HG03066 (cell line): Measurements from ENCODE around the gene TTC13.
A peak's percentile ranks its signal among the peaks of the same experiment; 100 is the strongest.

Experiments
- ATAC-seq: cut with Tn5 transposase; IDR thresholded peaks from one replicate; pipeline ENCODE4 v1.9.1; 2021; ENCODE audit warnings: low read depth; ENCODE audit not compliant: unreplicated experiment

The TTC13 gene

DNA sequence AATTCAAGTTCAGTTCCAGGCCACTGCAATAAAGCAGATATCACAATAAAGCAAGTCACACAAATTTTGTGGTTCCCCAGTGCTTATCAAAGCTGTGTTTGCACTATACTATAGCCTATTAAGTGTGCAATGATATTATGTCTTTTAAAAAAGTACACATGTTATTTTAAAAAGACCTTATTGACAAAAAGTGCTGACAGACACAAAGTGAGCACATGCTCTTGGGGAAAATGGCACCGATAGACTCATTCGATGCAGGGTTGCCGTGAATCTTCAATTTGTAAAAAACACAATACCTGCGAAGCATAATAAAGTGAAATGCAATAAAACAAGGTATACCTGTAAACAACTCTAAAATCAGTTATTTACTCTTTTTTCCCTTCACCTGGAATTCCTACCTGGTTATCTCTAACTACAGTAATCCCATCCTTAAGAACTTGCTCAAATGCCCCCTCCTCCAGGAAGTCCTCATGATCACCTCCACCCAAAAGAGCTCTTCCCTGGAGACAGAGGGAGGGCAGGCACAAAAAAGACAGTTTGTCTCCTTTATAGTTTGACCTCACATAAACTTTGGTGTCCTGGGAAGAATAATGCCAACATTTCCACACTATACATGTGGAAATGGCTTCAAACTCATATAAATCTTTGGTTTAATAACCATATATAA is 100.6 kb downstream of the TTC13 start:
- ATAC-seq: no peak

DNA sequence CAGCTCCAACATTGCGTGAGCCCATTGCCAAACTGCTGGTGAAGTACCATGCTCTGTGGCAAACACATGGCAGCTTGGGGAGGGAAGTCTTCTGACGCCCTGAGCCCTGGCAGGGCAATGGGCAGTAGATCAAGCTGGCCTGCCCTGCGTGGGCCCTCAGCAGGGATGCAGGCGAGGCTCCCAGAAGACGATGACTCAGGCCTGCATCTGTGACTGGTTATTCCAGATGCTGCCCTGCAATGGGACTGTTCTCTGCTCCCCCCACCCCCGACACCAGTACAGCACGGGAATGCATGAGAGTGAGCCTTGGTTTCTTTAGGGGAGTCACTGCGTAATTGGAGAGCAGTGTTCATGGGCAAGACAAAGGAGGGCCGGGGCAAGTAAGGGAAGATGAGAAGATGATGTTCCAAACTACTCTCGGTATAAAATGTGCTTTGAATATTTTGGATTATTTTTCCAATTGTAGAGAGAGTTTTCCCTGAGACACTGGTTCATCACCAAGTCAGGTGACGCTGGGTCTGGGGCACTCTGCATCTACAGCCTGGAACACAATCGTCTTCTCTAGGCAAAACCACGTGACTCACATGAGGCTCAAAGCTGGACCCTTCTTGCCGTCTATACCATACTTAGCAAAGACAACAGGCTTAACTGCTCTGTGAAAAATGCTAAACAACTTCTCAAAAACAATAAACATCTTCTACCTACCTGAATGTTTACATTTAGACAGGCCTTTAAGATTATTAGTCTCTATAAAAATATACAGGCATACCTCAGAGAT is 101.3 kb downstream of the TTC13 start:
- ATAC-seq: no peak

DNA sequence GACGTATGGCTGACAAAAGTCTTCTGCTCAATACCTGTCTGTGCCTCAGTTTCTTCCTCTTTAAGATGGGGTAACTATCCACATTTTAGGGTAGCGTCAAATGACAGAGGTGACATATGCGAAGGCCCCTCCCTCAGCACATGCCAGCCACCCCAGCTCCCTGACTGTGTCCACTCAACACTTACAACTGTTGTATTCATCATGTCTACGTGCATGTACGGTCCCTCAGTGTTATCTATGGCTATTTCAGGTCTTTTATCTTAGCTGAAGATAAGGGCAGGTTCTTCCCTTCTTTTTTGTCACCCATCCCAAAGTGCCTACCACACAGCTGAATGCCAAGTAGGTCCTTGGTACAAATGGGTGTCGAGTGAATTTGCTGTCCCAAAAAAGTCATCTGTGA is 102.0 kb downstream of the TTC13 start:
- no peak for ATAC-seq

DNA sequence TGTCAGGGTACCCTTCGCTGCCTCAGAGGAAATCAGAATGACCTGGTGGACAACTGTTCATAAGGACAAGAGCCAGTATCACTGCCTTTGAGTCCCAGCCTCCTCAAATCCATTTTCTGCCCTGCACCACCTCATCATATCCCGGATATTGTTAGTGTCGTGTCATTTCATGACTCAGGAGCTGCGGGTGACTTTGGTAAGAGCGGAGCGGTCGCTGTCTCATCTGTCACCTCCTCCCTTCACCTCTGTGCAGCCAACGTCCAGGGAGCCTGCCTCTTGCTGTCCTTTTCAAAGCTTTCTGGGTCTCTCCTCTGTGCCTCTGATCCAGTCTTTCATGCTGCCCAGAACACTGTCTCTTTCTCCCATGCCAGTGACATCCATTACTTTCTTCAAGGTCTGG is 103.3 kb downstream of the TTC13 start:
- ATAC-seq: no peak

- no peak for ATAC-seq
These were observed 107.7 kb downstream of the TTC13 start for GRCh38 chr1:230870916-230871315.

GRCh38 chr1:230869500-230869899 is 109.2 kb downstream of the TTC13 start:
- no peak for ATAC-seq

DNA sequence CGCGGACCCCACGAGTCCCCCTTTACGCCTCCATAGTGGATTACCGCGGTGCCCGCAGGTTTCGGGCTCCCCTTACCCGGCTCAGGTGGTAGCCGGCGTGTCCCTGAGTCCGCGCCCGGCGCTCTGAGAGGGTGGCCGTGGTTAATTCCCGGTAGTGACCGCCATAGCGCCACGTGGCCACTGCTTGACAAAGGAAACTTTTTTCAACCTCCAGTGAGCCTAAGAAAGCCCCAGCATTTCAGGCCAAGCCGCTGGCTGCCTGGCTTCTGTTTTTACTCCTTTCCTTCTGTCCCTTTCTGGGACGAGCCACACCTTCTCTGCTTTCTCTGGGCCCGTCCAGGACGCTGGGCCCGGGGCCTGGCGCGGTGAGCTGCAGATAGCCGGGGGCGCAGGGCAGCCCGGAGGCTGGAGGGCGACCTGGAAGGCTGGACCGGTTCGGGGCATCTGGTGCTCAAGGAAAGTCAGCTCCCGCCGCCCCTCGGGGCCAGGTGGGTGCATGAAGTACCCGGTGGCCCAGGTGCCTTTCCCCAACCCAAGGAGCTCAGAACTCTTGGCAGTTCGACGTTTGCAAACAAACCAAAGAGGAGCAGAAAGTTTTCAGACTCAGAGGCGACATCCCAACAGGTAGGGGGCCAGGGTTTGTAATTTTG is 109.8 kb downstream of the TTC13 start:
- peak; percentile 31 for ATAC-seq

DNA sequence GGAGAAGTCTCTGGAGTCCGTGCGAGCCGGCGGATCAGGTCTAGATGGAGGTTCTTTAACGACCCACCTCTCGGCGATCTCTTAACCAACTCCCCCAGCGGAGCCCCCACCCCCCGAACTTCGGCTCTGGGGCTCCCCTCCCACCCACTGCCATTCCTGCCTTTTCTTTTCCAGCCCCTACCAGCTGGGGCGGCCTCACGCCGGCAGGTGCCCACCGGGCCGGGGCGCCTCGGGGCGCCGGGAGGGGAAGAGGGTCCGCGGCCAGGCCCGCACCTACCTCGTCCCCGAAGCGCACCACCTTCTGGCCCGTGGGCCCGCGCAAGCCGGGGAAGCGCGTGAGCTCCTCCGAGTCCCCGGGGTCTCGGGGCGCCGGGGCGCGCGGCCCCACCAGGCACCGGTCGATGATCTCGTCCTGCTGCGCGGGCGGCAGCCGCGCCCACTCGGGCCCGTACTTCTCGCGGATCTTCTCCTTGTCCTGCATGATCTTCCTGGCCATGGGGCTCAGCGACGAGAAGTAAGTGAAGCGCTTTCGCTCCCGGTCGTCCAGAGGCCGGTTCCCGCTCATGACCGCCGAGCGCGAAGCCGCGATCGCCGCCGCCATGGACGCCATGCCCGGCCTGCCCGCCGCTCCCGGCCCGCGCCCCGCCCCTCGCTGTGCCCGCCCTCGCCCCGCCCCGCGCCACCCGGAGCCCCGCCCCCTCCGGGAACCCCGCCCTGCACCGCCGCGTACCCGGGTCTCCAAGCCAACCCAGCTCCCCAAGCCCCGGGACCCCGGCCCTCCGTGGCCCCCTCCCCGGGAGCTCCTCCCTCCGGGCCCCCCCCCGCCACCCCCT is 110.5 kb downstream of the TTC13 start, which contains the start of gene C1orf198:
C1orf198 (minus strand) TSS at position 619 of the 833 bp plus-strand sequence; CDS start at position 610, 9 bp downstream.
- peak; percentile 83 for ATAC-seq

- peak; percentile 3 for ATAC-seq
These were observed 111.4 kb downstream of the TTC13 start for GRCh38 chr1:230867101-230867902.

DNA sequence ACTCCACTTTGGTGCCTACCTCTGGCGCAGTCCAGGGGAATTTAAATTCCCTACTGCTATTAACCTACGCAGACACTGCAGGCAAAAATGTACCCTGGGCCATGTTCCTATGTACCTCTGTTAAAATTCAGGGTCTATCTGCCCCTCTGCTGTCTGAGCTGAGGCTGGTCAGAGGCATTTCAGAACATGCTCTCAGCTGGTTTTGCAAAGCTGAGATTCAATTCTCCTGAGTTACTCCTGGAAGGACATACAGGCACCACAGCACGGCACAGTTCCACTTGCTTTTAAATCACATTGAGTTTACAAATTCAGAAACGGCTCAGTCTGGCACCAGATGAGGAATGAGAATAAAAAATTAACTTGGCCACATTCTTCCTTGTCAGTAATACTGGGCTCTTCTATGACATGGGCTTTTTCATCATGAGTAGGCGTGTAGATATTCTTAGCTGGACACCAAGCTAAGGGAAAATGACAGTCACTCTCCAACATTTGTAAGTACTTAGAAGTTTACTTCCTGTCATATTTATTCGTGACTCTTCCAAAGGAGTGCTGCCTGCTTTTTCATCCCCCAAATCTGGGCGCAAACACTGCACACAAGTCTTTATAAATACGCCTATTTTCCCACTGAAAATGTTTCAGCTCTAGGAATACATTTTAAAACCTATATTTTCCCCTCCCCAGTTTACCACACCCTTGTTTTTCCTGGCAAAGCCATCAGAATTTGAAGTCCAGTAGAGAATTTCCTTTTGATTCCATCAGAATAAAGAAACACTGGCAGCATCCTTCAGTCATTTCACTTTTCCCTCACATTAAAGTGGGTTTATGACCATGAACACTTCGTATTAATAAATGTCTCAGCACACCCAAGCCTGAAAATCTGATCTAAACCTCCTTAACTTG is 112.2 kb downstream of the TTC13 start:
- ATAC-seq: no peak

DNA sequence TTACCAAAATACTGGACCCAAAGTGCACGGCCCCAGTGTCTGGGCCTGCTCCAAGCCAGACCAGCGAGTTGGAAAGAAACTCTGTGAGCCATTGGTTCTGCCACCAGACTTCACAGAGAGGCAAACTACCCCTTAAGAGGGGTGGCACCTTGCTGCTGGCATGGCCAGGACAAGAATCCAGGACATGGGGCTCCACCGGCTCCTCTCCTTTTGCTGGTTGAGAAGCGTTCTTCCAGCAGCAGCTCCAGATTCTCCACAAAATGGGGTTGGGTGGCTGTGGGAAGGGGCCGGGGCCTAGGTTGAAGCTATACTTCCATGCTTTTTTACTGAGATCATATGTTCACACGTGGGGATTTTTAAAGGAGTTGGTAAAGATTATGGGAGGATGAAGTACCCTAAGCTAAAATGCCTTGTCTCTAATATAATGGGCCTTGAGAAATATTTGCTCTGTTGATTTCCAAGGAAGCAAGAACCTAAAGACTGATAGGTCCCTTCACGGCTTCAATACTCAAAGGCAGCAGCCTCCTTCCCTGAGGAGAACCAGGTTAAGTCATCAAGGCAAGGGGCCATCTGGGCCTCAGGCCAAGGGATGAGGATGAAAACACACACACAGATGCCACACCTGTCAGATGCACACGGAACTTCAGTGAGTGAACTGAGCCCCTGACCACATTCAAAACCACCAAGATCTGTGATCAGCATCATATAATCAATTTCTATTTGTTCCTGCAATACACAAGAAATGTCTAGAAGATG is 113.4 kb downstream of the TTC13 start:
- no peak for ATAC-seq

DNA sequence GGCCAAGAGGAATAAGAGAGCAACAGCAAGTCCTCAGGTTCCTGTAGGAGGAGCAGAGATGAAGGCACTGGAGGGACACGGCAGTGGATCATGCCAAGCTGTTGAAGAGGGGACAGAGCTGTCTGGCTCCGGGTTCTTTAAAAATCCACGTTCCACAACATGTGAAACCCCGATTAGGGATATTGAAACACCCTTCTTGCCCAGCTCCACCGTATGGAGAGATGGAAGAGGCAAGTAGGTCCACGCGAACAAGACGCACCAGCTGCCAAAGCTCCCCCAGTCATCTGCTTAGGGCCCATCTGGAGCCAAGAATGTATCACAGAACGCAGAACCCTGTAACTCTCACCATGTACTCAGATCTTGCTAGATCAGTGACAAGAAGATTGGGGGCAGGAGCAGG is 114.2 kb downstream of the TTC13 start:
- ATAC-seq: no peak

DNA sequence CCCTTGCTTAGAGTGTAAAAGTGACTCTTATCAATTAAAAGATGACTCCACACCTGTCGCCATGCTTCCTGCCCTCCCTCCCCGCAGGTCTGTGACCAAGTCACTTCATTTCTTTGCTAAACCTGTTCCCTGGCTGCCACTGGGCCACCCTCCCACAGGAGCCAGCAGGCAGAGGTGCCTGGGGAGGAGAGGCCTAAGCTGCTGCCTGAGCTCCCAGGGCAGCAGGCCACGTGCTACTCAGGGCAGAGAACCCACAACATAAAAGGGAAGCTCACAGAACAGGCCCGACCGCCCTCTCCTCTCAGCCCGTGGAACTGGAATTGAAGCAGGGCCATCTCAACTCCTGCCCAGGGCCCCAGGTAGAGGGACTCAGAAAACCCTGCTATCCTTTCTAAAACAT is 115.2 kb downstream of the TTC13 start:
- no peak for ATAC-seq

GRCh38 chr1:230861970-230862595 is 116.6 kb downstream of the TTC13 start:
- no peak for ATAC-seq

DNA sequence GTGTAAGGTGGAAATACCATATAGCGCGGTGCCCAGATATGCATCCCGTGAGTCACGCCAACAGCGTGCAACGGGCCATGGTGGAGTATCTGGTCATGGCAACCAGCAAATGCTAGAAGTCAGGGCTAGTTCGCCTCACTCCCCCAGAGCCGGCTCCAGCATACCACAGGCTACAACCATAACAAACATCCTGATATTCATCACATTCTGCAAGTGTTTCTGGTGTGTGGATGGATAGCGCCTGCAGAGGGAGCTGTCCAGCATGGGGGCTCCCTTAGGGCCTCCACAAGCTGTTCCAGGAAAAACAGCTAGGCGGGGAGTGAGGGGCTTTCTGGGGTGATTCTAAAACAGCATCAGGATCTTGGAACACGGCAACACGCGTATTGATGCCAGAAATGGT is 117.2 kb downstream of the TTC13 start:
- no peak for ATAC-seq

DNA sequence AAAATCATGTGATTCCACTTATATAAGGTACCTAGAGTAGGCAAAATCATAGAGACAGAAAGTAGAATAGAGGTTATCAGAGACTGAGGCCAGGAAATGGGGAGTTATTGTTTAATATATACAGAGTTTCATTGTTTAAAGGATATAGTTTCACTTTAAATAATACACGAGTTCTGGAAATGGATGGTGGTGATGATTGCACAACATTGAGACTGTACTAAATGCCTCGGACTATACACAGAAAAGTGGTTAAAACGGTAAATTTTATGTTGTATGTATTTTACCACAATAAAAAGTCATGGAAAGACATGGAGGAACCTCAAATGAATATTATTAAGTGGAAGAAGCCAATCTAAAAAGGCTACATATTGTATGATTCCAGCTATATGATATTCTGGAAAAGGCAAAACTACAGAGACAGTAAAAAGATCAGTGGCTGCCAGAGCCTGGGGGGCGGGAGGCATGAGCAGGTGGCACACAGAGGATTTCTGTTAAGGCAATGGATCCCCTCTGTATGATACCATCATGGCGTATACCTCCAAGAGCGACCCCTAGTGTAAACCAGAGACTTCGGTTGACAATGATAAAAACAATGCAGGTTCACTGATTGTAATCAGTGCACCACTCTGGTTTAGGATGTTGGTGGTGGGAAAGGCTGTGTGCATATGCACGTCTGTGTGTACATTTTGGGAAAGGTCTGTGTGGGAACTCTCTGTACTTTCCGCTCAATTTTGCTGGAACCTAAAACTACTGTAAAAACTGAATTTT is 117.9 kb downstream of the TTC13 start:
- no peak for ATAC-seq
